KMS-11 (cell line): Measurements from ENCODE around the gene ERC2.
A peak's percentile ranks its signal among the peaks of the same experiment; 100 is the strongest.

Experiments
- H2AFZ ChIP-seq: fragments of 200-600 bp; sonication (generic); 2 replicates; pipeline ENCODE4 v1.6.1; 2016; ENCODE audit warnings: antibody characterized with exemption, mixed run types, low read depth
- H3K27ac ChIP-seq: fragments of 200-600 bp; sonication (generic); 2 replicates; pipeline ENCODE4 v1.6.1; 2016; ENCODE audit warnings: mild to moderate bottlenecking, mixed run types
- H3K27me3 ChIP-seq: fragments of 200-600 bp; sonication (generic); 2 replicates; pipeline ENCODE4 v1.6.1; 2017; ENCODE audit warnings: mild to moderate bottlenecking, low read depth, mixed run types, moderate library complexity; ENCODE audit not compliant: insufficient read depth
- H3K36me3 ChIP-seq: fragments of 200-600 bp; sonication (generic); 2 replicates; pipeline ENCODE4 v1.6.1; 2017; ENCODE audit warnings: mild to moderate bottlenecking, mixed run types; ENCODE audit not compliant: insufficient read depth
- H3K4me1 ChIP-seq: fragments of 200-600 bp; sonication (generic); 2 replicates; pipeline ENCODE4 v1.6.1; 2016; ENCODE audit warnings: mild to moderate bottlenecking, low read depth, mixed run types; ENCODE audit not compliant: poor library complexity, severe bottlenecking
- H3K4me2 ChIP-seq: fragments of 200-600 bp; sonication (generic); 2 replicates; pipeline ENCODE4 v1.7.0; 2016; ENCODE audit warnings: mild to moderate bottlenecking, mixed run types
- H3K4me3 ChIP-seq: fragments of 200-600 bp; sonication (generic); IDR thresholded peaks from 2 replicates; pipeline ENCODE4 v1.6.1; 2017; ENCODE audit warnings: low read depth, low read length, mixed read lengths; ENCODE audit not compliant: insufficient read depth
- H3K79me2 ChIP-seq: fragments of 200-600 bp; sonication (generic); 2 replicates; pipeline ENCODE4 v1.6.1; 2016; ENCODE audit warnings: low read depth, mixed run types; ENCODE audit not compliant: insufficient read depth
- H3K9ac ChIP-seq: fragments of 200-600 bp; sonication (generic); 2 replicates; pipeline ENCODE4 v1.6.1; 2016; ENCODE audit warnings: mild to moderate bottlenecking, mixed run types
- H4K20me1 ChIP-seq: fragments of 200-600 bp; sonication (generic); 2 replicates; pipeline ENCODE4 v1.6.1; 2016; ENCODE audit warnings: mild to moderate bottlenecking, mixed run types; ENCODE audit not compliant: insufficient read depth
- TF ChIP-seq, protein P1 (sequence below): fragments of 200-600 bp; sonication (generic); conservative IDR thresholded peaks from 2 replicates; pipeline ENCODE4 v1.6.1; 2017; ENCODE audit warnings: low read depth, mild to moderate bottlenecking, antibody characterized with exemption, low read length, moderate library complexity, mixed read lengths

The ERC2 gene

DNA sequence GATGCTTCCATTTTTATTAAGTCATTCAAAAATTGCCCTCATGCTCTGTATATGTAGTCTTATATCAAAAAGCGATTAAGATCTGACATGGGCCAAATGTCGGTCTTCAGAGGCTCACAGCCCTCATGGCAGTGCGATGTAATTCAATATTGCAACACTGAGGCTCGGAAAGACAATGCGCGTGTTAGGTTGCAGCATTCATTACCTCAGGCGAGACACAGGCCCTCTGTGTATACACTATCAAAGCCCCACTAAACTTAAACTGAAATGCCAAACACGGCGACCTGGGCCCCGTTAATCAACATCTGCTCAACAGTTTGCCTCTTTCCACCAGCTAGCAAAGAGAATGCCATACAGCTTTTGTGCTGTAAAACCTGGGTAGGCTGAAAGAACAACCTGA, 413.4 kb downstream of the ERC2 start:
- Histone ChIP-seq H3K4me3 (no peak overlapping the region), H3K36me3 (no peaks in the 10 kb centered on the region), H3K9ac (no peak overlapping the region), H3K79me2 (no peaks in the 10 kb centered on the region), H3K4me2 (peak overlapping the region; percentile 63), H4K20me1 (no peaks in the 10 kb centered on the region), H3K27me3 (no peaks in the 10 kb centered on the region), H3K4me1 (peaks cover 25% of the 10 kb centered on the region), H2AFZ (no peak overlapping the region; the same call in 1 of the 2 replicates), H3K27ac (peak overlapping the region; percentile 47; the same call in 1 of the 2 replicates)
- TF ChIP-seq, protein P1, sequence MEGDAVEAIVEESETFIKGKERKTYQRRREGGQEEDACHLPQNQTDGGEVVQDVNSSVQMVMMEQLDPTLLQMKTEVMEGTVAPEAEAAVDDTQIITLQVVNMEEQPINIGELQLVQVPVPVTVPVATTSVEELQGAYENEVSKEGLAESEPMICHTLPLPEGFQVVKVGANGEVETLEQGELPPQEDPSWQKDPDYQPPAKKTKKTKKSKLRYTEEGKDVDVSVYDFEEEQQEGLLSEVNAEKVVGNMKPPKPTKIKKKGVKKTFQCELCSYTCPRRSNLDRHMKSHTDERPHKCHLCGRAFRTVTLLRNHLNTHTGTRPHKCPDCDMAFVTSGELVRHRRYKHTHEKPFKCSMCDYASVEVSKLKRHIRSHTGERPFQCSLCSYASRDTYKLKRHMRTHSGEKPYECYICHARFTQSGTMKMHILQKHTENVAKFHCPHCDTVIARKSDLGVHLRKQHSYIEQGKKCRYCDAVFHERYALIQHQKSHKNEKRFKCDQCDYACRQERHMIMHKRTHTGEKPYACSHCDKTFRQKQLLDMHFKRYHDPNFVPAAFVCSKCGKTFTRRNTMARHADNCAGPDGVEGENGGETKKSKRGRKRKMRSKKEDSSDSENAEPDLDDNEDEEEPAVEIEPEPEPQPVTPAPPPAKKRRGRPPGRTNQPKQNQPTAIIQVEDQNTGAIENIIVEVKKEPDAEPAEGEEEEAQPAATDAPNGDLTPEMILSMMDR = no peak

DNA sequence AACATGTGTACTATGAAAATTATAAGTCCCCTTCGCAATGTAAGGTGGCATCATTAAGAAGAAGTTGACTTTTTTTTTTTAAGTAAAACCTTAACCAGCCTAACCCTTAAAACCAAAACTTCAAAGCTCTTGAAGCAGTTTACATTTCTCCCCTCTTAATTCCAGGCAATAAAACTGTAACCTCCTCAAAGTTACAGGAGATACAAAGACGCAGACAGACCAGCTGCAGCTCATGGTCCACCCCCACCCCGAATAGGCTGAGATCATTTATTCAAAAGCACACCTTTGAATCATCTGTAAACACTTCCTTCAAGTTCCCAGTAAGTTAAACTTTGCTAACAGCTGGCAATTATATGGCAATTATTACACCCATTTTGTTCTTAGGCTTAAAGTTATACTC, 414.5 kb downstream of the ERC2 start:
- H3K36me3 ChIP-seq = no peaks in the 10 kb centered on the region
- no peak overlapping the region for H3K27ac ChIP-seq
- H4K20me1 ChIP-seq = no peaks in the 10 kb centered on the region
- TF ChIP-seq, protein P1 = no peak
- no peaks in the 10 kb centered on the region for H3K79me2 ChIP-seq
- H3K27me3 ChIP-seq = no peaks in the 10 kb centered on the region
- no peak overlapping the region for H2AFZ ChIP-seq
- H3K4me1 ChIP-seq = peaks cover 25% of the 10 kb centered on the region
- H3K4me2 ChIP-seq = no peak overlapping the region
- H3K4me3 ChIP-seq = no peak overlapping the region
- no peak overlapping the region for H3K9ac ChIP-seq

DNA sequence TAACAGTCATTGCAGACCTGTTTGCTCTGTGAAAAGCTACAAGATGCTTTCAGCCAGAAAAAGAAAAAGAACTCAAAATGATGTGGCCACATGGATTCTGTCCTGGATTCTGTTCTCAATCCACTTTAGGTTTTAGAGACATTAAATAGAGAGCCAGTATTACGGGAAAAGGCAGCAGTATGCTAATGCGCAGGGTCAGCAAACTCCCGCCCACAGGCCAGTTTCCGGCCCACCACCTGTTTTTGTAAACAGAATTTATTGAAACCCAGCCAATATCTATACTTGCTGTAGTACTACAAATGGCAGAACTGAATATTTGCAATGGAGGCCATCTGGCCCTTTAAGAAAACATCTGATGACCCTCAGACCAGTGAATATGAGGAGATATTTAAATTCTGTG, 416.1 kb downstream of the ERC2 start:
- no peak overlapping the region for H3K9ac ChIP-seq
- no peaks in the 10 kb centered on the region for H3K27me3 ChIP-seq
- H3K27ac ChIP-seq = no peak overlapping the region
- H3K4me1 ChIP-seq = peaks cover 25% of the 10 kb centered on the region
- no peak overlapping the region for H3K4me2 ChIP-seq
- no peaks in the 10 kb centered on the region for H3K79me2 ChIP-seq
- no peak overlapping the region for H3K4me3 ChIP-seq
- H3K36me3 ChIP-seq = no peaks in the 10 kb centered on the region
- no peak overlapping the region for H2AFZ ChIP-seq
- H4K20me1 ChIP-seq = no peaks in the 10 kb centered on the region
- TF ChIP-seq, protein P1 = no peak

- Histone ChIP-seq H3K79me2 (no peaks in the 10 kb centered on the region), H3K9ac (no peak overlapping the region), H3K36me3 (no peaks in the 10 kb centered on the region), H2AFZ (no peak overlapping the region), H3K27ac (no peak overlapping the region), H4K20me1 (no peaks in the 10 kb centered on the region), H3K4me3 (no peak overlapping the region), H3K4me1 (peaks cover 17% of the 10 kb centered on the region), H3K27me3 (no peaks in the 10 kb centered on the region), H3K4me2 (no peak overlapping the region)
- TF ChIP-seq, protein P1 = no peak
Observed at GRCh38 chr3:56051052-56051451, 417.2 kb downstream of the ERC2 start.

DNA sequence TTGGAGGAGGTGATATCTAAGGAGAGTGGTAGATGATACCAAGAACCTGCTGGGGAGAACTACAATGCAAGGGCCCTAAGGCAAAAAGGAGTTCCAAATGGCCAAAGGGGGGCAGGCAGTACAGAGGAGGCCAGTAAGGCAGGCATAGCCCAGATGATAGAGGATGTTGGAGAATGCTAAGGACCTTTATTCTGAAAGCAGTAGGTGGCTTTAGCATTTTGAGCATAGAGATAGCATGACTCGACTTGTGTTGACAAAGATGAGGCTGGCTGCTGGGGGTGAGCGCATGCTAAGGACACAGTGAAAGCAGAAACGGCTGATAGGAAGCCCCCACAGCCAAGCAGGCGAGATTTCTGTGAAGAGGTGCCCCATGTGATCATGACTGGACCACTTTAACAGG, 419.3 kb downstream of the ERC2 start:
- H3K9ac ChIP-seq = no peak overlapping the region
- no peaks in the 10 kb centered on the region for H3K4me1 ChIP-seq
- no peak overlapping the region for H3K4me2 ChIP-seq
- no peaks in the 10 kb centered on the region for H3K79me2 ChIP-seq
- H3K27me3 ChIP-seq = no peaks in the 10 kb centered on the region
- H4K20me1 ChIP-seq = no peaks in the 10 kb centered on the region
- no peaks in the 10 kb centered on the region for H3K36me3 ChIP-seq
- TF ChIP-seq, protein P1 = no peak
- H3K27ac ChIP-seq = no peak overlapping the region
- no peak overlapping the region for H3K4me3 ChIP-seq
- no peak overlapping the region for H2AFZ ChIP-seq
